ENCODE measurements around the gene ACOXL.

Gene ACOXL

DNA sequence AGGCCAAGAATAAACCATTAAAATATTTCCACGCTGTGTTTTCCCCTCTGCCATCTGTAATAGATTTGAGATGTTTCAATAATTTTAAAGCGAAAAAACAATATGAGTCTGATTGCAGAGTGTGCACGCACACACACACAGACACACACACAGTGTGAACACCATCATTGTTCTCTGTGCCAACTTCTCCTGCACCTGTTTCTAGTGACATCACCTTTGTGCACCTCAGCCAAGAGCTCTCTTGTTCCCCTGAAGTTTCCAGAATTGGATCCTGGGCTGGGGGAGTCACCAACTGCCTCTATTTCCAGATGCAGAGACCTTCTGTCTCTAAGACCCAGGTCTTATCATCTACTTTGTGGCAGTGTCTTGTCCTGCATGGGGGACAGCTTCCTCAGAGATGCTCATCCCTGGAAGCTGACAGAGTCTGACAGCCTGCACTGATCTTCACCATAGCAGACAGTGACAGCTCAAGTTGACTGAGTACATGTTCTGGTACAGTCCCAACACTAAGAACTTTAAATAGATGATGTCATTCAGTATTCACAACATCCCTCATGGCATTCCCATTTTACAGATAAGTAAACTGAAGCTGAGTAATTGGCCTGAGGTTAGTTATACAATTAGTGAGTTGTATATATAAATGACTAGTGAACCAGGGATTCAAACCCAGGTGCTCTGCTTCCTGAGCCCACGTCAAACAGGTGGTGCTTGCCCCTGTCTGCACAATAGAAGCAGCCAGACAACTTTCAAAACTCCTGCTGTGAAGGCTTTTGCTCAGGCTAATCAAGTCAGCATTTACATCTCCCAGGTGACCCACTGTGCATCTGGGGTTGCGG, 39.4 kb downstream of the ACOXL start:
- H3K4me1 ChIP-seq (ENCODE audit: control insufficient read depth, low read length), result no peaks in the 10 kb centered on the region
- H3K36me3 ChIP-seq (ENCODE audit: control insufficient read depth, low read length), result no peaks in the 10 kb centered on the region
- no peaks in the 10 kb centered on the region for H3K27me3 ChIP-seq (ENCODE audit: control insufficient read depth, low read length)
- no peaks in the 10 kb centered on the region for H3F3A ChIP-seq (ENCODE audit: control insufficient read depth, insufficient read depth)
- TF ChIP-seq, protein P1, sequence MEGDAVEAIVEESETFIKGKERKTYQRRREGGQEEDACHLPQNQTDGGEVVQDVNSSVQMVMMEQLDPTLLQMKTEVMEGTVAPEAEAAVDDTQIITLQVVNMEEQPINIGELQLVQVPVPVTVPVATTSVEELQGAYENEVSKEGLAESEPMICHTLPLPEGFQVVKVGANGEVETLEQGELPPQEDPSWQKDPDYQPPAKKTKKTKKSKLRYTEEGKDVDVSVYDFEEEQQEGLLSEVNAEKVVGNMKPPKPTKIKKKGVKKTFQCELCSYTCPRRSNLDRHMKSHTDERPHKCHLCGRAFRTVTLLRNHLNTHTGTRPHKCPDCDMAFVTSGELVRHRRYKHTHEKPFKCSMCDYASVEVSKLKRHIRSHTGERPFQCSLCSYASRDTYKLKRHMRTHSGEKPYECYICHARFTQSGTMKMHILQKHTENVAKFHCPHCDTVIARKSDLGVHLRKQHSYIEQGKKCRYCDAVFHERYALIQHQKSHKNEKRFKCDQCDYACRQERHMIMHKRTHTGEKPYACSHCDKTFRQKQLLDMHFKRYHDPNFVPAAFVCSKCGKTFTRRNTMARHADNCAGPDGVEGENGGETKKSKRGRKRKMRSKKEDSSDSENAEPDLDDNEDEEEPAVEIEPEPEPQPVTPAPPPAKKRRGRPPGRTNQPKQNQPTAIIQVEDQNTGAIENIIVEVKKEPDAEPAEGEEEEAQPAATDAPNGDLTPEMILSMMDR (IDR thresholded peaks at IDR 0.05; ENCODE audit: low read depth, low read length, poor library complexity, severe bottlenecking), result no peak
- TF ChIP-seq EZH2phosphoT487 (IDR thresholded peaks at IDR 0.05; ENCODE audit: borderline replicate concordance, low read length), result no peak
- H3K27ac ChIP-seq (ENCODE audit: low read depth, low read length), result no peak overlapping the region
- 0 out of 2 replicates have a peak, but pooled peaks cover 2% of the 10 kb centered on the region for H4K20me1 ChIP-seq (ENCODE audit: control insufficient read depth, insufficient read depth, low read depth, low read length)
- H3K9me2 ChIP-seq (replicated peaks; ENCODE audit: control insufficient read depth, low read length), result no peaks in the 10 kb centered on the region
- no peaks in the 10 kb centered on the region for H3K79me2 ChIP-seq (ENCODE audit: control insufficient read depth, low read length)
- no peak overlapping the region for H3K4me3 ChIP-seq (ENCODE audit: low read length)
- no peaks in the 10 kb centered on the region for H3K9me3 ChIP-seq (ENCODE audit: control insufficient read depth, insufficient read depth, low read length)
- no peak overlapping the region for H3K4me2 ChIP-seq (ENCODE audit: low read length)

- Histone ChIP-seq H3K36me3 (ENCODE audit: control insufficient read depth, low read length) (no peaks in the 10 kb centered on the region), H3K9me3 (ENCODE audit: control insufficient read depth, insufficient read depth, low read length) (no peaks in the 10 kb centered on the region), H3F3A (ENCODE audit: control insufficient read depth, insufficient read depth) (no peaks in the 10 kb centered on the region), H3K4me2 (ENCODE audit: low read length) (no peak overlapping the region), H3K4me3 (ENCODE audit: low read length) (no peak overlapping the region), H3K27ac (ENCODE audit: low read depth, low read length) (no peak overlapping the region), H3K9me2 (replicated peaks; ENCODE audit: control insufficient read depth, low read length) (no peaks in the 10 kb centered on the region), H3K79me2 (ENCODE audit: control insufficient read depth, low read length) (no peaks in the 10 kb centered on the region), H3K27me3 (ENCODE audit: control insufficient read depth, low read length) (no peaks in the 10 kb centered on the region), H3K4me1 (ENCODE audit: control insufficient read depth, low read length) (no peaks in the 10 kb centered on the region), H4K20me1 (ENCODE audit: control insufficient read depth, insufficient read depth, low read depth, low read length) (0 out of 2 replicates have a peak, but pooled peaks cover 2% of the 10 kb centered on the region)
- TF ChIP-seq, protein P1 (IDR thresholded peaks at IDR 0.05; ENCODE audit: low read depth, low read length, poor library complexity, severe bottlenecking), result no peak
- TF ChIP-seq EZH2phosphoT487 (IDR thresholded peaks at IDR 0.05; ENCODE audit: borderline replicate concordance, low read length), result no peak
These were observed 40.0 kb downstream of the ACOXL start for GRCh38 chr2:110772383-110772755.

- Histone ChIP-seq H3K9me2 (replicated peaks; ENCODE audit: control insufficient read depth, low read length) (no peaks in the 10 kb centered on the region), H4K20me1 (ENCODE audit: control insufficient read depth, insufficient read depth, low read depth, low read length) (0 out of 2 replicates have a peak, but pooled peaks cover 2% of the 10 kb centered on the region), H3K36me3 (ENCODE audit: control insufficient read depth, low read length) (no peaks in the 10 kb centered on the region), H3K27ac (ENCODE audit: low read depth, low read length) (no peak overlapping the region), H3K4me3 (ENCODE audit: low read length) (no peak overlapping the region), H3K9me3 (ENCODE audit: control insufficient read depth, insufficient read depth, low read length) (no peaks in the 10 kb centered on the region), H3K4me2 (ENCODE audit: low read length) (no peak overlapping the region), H3K4me1 (ENCODE audit: control insufficient read depth, low read length) (no peaks in the 10 kb centered on the region), H3K27me3 (ENCODE audit: control insufficient read depth, low read length) (no peaks in the 10 kb centered on the region), H3F3A (ENCODE audit: control insufficient read depth, insufficient read depth) (no peaks in the 10 kb centered on the region), H3K79me2 (ENCODE audit: control insufficient read depth, low read length) (no peaks in the 10 kb centered on the region)
- TF ChIP-seq EZH2phosphoT487 (IDR thresholded peaks at IDR 0.05; ENCODE audit: borderline replicate concordance, low read length), result no peak
- TF ChIP-seq, protein P1 (IDR thresholded peaks at IDR 0.05; ENCODE audit: low read depth, low read length, poor library complexity, severe bottlenecking), result no peak
These were observed 41.1 kb downstream of the ACOXL start for GRCh38 chr2:110773401-110773921.
